Neural progenitor cell (in vitro differentiated cells): ENCODE measurements around the gene TAF11L12.
"Not testable (repeated sequence)": the region's sequence is repeated elsewhere in the genome, so short reads cannot be mapped to it uniquely, and the experiment has no call there.

Experiments
- EZH2 ChIP-seq: fragments of 200-600 bp; sonication (generic); IDR thresholded peaks from 2 replicates; pipeline ENCODE4 v1.6.1; 2017; ENCODE audit warnings: antibody characterized with exemption, mild to moderate bottlenecking, moderate library complexity
- TF ChIP-seq, protein P1 (sequence below): fragments of 200-600 bp; sonication (generic); IDR thresholded peaks from 2 replicates; pipeline ENCODE4 v1.5.1; 2017; ENCODE audit warnings: antibody characterized with exemption, mild to moderate bottlenecking

DNA sequence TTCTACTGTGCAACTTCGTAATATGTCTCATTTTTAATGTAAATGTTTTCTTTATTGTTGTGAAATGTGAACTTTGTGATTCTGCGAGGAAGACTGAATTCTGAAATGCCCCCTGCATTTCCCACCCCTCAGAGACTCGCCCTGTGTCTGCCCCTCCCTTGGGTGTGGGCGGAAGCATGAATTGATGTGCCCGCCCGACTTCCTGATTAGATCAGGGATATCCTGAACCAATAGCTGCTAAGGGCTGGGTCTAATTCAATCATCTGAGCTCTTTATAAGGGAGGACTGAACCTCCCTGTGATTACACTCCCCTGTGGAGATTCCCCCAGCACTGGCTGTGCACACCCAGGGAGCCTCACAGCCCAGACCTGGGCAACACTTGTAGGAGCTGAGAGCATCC is 6.3 kb upstream of the TAF11L12 start, which contains the start of gene TAF11L11:
- TF ChIP-seq, protein P1, sequence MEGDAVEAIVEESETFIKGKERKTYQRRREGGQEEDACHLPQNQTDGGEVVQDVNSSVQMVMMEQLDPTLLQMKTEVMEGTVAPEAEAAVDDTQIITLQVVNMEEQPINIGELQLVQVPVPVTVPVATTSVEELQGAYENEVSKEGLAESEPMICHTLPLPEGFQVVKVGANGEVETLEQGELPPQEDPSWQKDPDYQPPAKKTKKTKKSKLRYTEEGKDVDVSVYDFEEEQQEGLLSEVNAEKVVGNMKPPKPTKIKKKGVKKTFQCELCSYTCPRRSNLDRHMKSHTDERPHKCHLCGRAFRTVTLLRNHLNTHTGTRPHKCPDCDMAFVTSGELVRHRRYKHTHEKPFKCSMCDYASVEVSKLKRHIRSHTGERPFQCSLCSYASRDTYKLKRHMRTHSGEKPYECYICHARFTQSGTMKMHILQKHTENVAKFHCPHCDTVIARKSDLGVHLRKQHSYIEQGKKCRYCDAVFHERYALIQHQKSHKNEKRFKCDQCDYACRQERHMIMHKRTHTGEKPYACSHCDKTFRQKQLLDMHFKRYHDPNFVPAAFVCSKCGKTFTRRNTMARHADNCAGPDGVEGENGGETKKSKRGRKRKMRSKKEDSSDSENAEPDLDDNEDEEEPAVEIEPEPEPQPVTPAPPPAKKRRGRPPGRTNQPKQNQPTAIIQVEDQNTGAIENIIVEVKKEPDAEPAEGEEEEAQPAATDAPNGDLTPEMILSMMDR = not testable (repeated sequence)
- TF ChIP-seq EZH2 = not testable (repeated sequence)
